Fibroblast of lung (primary cell): Measurements from ENCODE around the gene SNAI3.

Source experiments
- EZH2 ChIP-seq: IDR thresholded peaks from 2 replicates; pipeline ENCODE4 v1.5.1; 2012; ENCODE audit warnings: low read length, control low read depth, mild to moderate bottlenecking; ENCODE audit errors: missing control alignments
- TF ChIP-seq, protein P1 (sequence below), 2 donors: IDR thresholded peaks in 1 of 2; conservative IDR thresholded peaks in 1 of 2; 1 replicate in 1 of 2; 2 replicates in 1 of 2; pipeline ENCODE4 v1.5.1; 2011 to 2012; ENCODE audit warnings: low read length in 2 of 2, control low read depth in 1 of 2, inconsistent platforms in 1 of 2, low read depth in 1 of 2, mild to moderate bottlenecking in 1 of 2

- TF ChIP-seq, protein P1, sequence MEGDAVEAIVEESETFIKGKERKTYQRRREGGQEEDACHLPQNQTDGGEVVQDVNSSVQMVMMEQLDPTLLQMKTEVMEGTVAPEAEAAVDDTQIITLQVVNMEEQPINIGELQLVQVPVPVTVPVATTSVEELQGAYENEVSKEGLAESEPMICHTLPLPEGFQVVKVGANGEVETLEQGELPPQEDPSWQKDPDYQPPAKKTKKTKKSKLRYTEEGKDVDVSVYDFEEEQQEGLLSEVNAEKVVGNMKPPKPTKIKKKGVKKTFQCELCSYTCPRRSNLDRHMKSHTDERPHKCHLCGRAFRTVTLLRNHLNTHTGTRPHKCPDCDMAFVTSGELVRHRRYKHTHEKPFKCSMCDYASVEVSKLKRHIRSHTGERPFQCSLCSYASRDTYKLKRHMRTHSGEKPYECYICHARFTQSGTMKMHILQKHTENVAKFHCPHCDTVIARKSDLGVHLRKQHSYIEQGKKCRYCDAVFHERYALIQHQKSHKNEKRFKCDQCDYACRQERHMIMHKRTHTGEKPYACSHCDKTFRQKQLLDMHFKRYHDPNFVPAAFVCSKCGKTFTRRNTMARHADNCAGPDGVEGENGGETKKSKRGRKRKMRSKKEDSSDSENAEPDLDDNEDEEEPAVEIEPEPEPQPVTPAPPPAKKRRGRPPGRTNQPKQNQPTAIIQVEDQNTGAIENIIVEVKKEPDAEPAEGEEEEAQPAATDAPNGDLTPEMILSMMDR (conservative IDR thresholded peaks at IDR 0.05 in 1 of 2, IDR thresholded peaks at IDR 0.05 in 1 of 2; ENCODE audit: low read depth in 1 of 2, low read length in 2 of 2), result no peak
- no peak for TF ChIP-seq EZH2
Observed at GRCh38 chr16:88699180-88699579, 12.9 kb upstream of the SNAI3 start.
